GM20000 (cell line): Measurements from ENCODE around the gene FBXW12.

Experiments used
- DNase-seq: peaks from one replicate; pipeline ENCODE4 v3.0.0; 2012; ENCODE audit warnings: low spot score
- CTCF ChIP-seq: IDR thresholded peaks from 2 replicates; pipeline ENCODE4 v1.5.1; 2012; ENCODE audit warnings: mild to moderate bottlenecking, control low read depth; ENCODE audit errors: extremely low read depth, missing control alignments

FBXW12 gene

GRCh38 chr3:48345946-48346572 is 26.0 kb upstream of the FBXW12 start:
- no peak for DNase-seq
- TF ChIP-seq CTCF: no peak

GRCh38 chr3:48347500-48347899 is 24.5 kb upstream of the FBXW12 start:
- no peak for TF ChIP-seq CTCF
- no peak for DNase-seq

GRCh38 chr3:48352546-48352945 is 19.5 kb upstream of the FBXW12 start:
- DNase-seq: no peak
- TF ChIP-seq CTCF: no peak

- TF ChIP-seq CTCF: no peak
- DNase-seq: no peak
Measured at GRCh38 chr3:48353987-48354386, 18.0 kb upstream of the FBXW12 start.

GRCh38 chr3:48356419-48356818 is 15.6 kb upstream of the FBXW12 start:
- no peak for DNase-seq
- TF ChIP-seq CTCF: no peak

GRCh38 chr3:48361928-48362327 is 10.1 kb upstream of the FBXW12 start:
- no peak for DNase-seq
- TF ChIP-seq CTCF: no peak

- no peak for TF ChIP-seq CTCF
- DNase-seq: no peak
Measured at GRCh38 chr3:48364840-48365239, 7.2 kb upstream of the FBXW12 start.
